Kidney (tissue), 14 donors: ENCODE data around the gene TPBGL. TPM values are rescaled to one million over a fixed set of nuclear protein-coding genes. Genes with fewer than 3 reads are reported as not detected.

Experiments
- DNase-seq, 5 donors: peaks; one replicate each; pipeline ENCODE4 v3.0.0-alpha.2; 2013 to 2020
- FAIRE-seq: peaks from 2 replicates; lab custom pipeline; 2012; peaks lifted over from hg19 to GRCh38; lab: Jason Lieb, UNC
- H3K27ac ChIP-seq, 2 donors: one replicate each; pipeline ENCODE4 v1.7.0; 2013; ENCODE audit warnings: low read depth in 2 of 2, low read length in 2 of 2, inconsistent platforms in 1 of 2
- H3K27me3 ChIP-seq: one replicate; pipeline ENCODE4 v1.7.1; 2013; ENCODE audit warnings: low read length, inconsistent platforms; ENCODE audit not compliant: control insufficient read depth, insufficient read depth
- H3K36me3 ChIP-seq, 3 donors: one replicate each; pipeline versions ENCODE4 v1.7.0 to v1.7.1; 2013; ENCODE audit warnings: low read length in 3 of 3, control low read depth in 1 of 3, inconsistent platforms in 1 of 3; ENCODE audit not compliant: insufficient read depth in 3 of 3, control insufficient read depth in 2 of 3
- H3K4me1 ChIP-seq, 3 donors: one replicate each; pipeline versions ENCODE4 v1.7.0 to v1.7.1; 2013; ENCODE audit warnings: low read length in 3 of 3, inconsistent platforms in 1 of 3, low read depth in 1 of 3; ENCODE audit not compliant: control insufficient read depth in 2 of 3, insufficient read depth in 2 of 3
- H3K4me3 ChIP-seq, 3 donors: one replicate each; pipeline versions ENCODE4 v1.7.0 to v1.8.1; 2013; ENCODE audit warnings: low read length in 3 of 3, control low read depth in 1 of 3, inconsistent platforms in 1 of 3
- H3K9ac ChIP-seq, 3 donors: one replicate each; pipeline versions ENCODE4 v1.7.0 to v1.7.1; 2013; ENCODE audit warnings: low read length in 3 of 3, control low read depth in 1 of 3, inconsistent platforms in 1 of 3
- H3K9me3 ChIP-seq, 3 donors: one replicate each; pipeline versions ENCODE4 v1.7.0 to v1.7.1; 2013; ENCODE audit warnings: low read length in 3 of 3, control low read depth in 1 of 3, inconsistent platforms in 1 of 3; ENCODE audit not compliant: control insufficient read depth in 2 of 3, insufficient read depth in 1 of 3
- CTCF ChIP-seq: IDR thresholded peaks from 3 replicates; pipeline ENCODE4 v1.5.1; 2012; ENCODE audit warnings: mild to moderate bottlenecking, moderate library complexity, borderline replicate concordance; ENCODE audit not compliant: insufficient read depth; ENCODE audit errors: extremely low read depth
- intact Hi-C: fragments of 100-400 bp; cut with DNase I; formaldehyde crosslinking; loops from one replicate; pipeline ENCODE4 v1.11.1; 2022
- polyA plus RNA-seq: library from polyadenylated mRNA; stranded (reverse); fragments of 350-450 nt; fragmentation: Illumina TruSeq; extraction: RNeasy Lipid Tissue Mini Kit (QIAGEN cat#74804); gene quantifications from one replicate; pipeline ENCODE4 v1.2.3, GENCODE V29; 2014; ENCODE audit warnings: low read depth, low replicate concordance; ENCODE audit not compliant: insufficient read depth
- total RNA-seq: library from RNA; stranded (reverse); fragmentation: NEBNext Ultra II Directional; extraction: Animal tissue kit (Norgen Biotek cat#: 25700); gene quantifications from one replicate; pipeline ENCODE4 v1.2.1, GENCODE V29; 2021
- donor health status: control.
- donor health status: control.
- donor health status: control.
- donor health status: control.
- donor health status: control.
- donor health status: DM: yes; HTN: yes; CAD: no.
- donor health status: Normal renal cell carcinoma (clear cell type).

Gene TPBGL
- total and polyA plus RNA-seq, 2 donors from 2014 or later = 0.13 to 0.69 TPM

- no peak for FAIRE-seq
- intact Hi-C loops = no loop called here
- Histone ChIP-seq H3K4me3 (no peak overlapping the region), H3K36me3 (no peaks in the 10 kb centered on the region), H3K4me1 (no peaks in the 10 kb centered on the region), H3K27ac (no peak overlapping the region), H3K9ac (no peak overlapping the region), H3K27me3 (no peaks in the 10 kb centered on the region), H3K9me3 (no peaks in the 10 kb centered on the region)
- no peak for TF ChIP-seq CTCF
- no peak for DNase-seq
Measured at GRCh38 chr11:75219869-75220268, 20.7 kb upstream of the TPBGL start.

- no peak overlapping the region for H3K27ac ChIP-seq
- no peaks in the 10 kb centered on the region for H3K4me1 ChIP-seq
- H3K4me3 ChIP-seq = no peak overlapping the region
- no peak for TF ChIP-seq CTCF
- H3K9ac ChIP-seq = no peak overlapping the region
- no peaks in the 10 kb centered on the region for H3K9me3 ChIP-seq
- intact Hi-C loops = no loop called here
- DNase-seq = no peak
- no peak for FAIRE-seq
- H3K36me3 ChIP-seq = no peaks in the 10 kb centered on the region
- no peaks in the 10 kb centered on the region for H3K27me3 ChIP-seq
Measured at GRCh38 chr11:75223954-75224643, 16.5 kb upstream of the TPBGL start.

- DNase-seq = no peak
- Histone ChIP-seq H3K27me3 (no peaks in the 10 kb centered on the region), H3K9me3 (no peaks in the 10 kb centered on the region), H3K4me1 (no peaks in the 10 kb centered on the region), H3K9ac (no peak overlapping the region), H3K36me3 (no peaks in the 10 kb centered on the region), H3K27ac (no peak overlapping the region), H3K4me3 (no peak overlapping the region)
- intact Hi-C loops = no loop called here
- TF ChIP-seq CTCF = no peak
- no peak for FAIRE-seq
Measured at GRCh38 chr11:75225794-75226193, 14.8 kb upstream of the TPBGL start.

- no peak for FAIRE-seq
- DNase-seq = no peak
- no peak overlapping the region for H3K27ac ChIP-seq
Measured at GRCh38 chr11:75229466-75229865, 11.1 kb upstream of the TPBGL start.

More at GRCh38 chr11:75229466-75229865, 11.1 kb upstream of the TPBGL start:
- intact Hi-C loops = no loop called here
- H3K9ac ChIP-seq = no peak overlapping the region
- H3K27me3 ChIP-seq = no peaks in the 10 kb centered on the region
- no peaks in the 10 kb centered on the region for H3K9me3 ChIP-seq
- TF ChIP-seq CTCF = no peak
- H3K4me1 ChIP-seq = no peaks in the 10 kb centered on the region
- H3K4me3 ChIP-seq = no peak overlapping the region
- no peaks in the 10 kb centered on the region for H3K36me3 ChIP-seq
